GM21723 (cell line): ENCODE measurements around the gene CDCA8.

ENCODE experiments used
- ATAC-seq: cut with Tn5 transposase; IDR thresholded peaks from one replicate; pipeline ENCODE4 v1.9.1; 2021; ENCODE audit warnings: mild to moderate bottlenecking, moderate library complexity; ENCODE audit not compliant: unreplicated experiment

CDCA8 gene

DNA sequence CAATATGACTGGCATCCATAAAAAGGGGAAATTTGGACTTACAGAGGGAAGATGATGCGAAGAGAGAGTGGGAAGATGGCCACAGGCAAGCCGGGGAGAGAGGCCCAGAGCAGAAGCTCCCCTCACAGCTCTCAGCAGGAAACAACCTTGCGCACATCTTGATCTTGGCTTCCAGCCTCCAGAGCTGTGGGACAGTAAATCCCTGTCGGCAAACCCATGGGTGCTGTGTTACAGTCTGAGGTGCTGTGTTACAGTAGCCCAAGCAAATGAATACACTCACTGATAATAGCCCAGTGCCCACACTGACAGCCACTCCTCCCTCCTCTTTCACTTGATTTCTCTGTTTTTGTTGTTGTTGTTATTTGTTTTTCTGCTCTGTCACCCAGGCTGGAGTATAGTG lies 22.4 kb downstream of the CDCA8 start:
- no peak for ATAC-seq

DNA sequence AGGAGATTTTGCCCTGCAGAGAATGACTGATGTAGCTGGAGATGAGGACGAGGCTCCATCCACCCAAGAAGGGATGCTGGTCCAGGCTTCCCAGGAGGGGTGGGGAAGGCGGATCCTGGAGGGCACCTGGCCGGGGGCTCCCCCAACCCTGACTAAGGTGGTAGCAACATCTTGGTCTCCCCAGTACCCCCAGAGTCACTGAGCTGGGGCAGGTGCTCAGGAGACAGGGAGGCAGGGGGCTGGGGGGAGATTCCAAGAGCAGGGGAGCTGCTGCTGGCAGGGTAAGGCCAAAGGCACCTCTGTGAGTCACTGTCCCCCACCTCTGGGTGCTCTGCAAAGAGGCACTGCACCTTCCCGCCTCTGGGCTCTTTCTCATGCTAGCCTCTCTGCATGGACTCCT lies 24.0 kb downstream of the CDCA8 start:
- no peak for ATAC-seq

DNA sequence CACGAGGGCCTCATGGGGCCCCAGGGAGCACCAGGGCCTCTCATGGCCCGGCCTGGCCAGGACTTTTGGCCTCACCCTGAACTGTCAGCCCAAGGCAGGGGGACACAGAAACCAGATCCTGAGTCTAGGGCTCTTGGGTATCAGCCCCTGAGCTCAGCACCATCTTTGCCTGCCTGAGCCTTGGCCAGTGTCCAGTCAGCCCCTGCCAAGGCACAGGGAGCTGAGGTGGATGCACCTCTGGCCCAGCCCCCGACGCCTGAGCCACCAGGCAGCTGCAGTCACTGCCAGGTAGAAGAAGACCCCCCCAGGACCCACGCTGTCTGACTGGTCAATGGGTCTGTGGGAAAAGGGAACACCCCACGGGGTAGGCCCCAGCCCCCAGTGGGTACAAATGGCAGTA lies 25.3 kb downstream of the CDCA8 start:
- no peak for ATAC-seq

DNA sequence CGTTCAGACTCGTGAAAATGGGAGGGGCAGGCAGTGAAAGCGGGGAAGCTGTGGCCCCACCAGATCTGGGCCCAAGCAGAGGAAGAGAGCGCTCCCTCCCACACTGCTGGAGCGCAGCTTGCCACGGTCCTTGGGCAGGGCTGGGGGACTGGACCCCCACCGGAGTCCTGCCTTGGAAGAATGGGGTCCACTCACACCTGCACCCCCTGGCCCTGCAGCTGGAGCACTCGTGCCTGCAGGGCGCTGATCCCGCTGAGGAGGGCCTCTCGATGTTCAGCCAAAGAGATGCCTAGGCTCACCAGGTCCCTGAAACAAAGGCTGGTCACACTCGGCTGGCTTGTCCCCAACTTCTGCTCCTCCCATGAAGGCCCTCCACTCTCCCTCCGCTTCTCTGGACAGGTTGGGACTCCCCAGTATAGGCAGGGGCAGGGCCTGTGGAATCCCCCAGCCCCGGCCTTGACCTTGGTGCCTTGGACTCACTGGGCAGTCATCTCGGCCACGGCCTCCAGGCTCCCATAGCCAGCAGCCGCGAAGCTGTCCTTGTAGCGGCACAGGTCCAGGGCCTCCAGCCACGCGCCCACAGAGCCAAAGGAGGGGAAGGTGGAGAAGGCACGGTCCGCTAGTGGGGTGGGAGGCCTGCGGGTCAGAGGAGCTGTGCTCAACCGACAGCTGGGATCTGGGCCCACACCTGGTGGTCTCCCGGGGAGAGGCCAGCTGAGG lies 26.0 kb downstream of the CDCA8 start:
- no peak for ATAC-seq

DNA sequence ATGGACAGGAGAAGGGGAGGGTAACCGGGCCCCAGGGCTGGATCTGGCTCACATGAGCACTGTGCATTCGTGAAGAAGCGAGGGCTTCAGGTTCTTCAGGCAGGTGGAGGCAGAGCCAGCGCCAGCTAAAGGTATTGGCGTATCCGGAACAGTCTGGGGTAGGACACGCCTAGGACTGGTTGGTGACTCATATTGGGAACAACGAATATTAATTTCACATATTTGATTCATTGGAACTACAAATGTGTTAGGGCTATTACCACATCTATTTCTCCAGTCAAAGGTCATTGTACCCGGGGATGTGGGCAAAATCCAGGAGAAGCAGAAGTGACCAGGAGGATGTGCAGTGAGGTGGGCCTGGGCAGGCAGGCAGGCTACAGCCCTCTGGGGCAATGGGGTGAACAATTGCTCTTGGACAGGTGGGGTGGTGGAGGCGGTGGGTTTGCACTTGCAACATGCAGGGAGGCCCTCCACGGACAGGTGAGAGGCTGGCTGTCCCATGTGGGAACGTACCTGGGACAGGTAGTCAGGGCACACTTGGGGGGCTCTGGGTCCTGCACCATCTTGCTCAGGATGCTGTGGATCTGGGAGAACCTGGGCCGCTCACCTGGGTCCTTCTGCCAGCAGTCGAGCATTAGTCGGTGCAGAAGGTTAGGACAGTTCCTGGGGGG lies 26.7 kb downstream of the CDCA8 start:
- no peak for ATAC-seq

DNA sequence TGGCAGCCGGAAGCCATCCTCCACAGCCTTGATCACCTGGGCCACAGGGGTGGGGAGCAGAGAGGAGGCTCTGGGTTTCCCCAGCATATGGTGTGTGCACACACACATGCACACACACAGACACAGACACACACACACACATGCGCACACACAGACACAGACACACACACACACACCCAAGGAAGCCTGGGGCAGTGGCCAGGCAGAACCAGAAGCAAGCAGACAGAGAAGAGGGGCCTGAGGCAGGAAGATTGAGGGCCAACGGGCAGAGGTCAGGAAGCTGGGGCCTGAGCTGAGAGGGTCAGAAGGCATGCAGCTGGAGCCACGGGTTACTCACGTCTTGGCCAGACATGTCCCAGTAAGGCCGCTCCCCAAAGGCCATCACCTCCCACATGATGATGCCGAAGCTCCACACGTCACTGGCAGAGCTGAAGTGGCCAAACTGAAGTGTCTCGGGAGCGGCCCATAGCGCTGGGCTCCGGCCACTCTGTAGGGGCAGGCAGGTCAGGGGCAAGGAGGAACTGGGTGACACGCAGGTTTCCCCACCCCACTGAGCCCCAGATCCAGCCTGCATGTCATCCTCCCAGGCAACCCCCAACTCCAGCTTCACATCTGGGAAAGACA lies 27.4 kb downstream of the CDCA8 start:
- no peak for ATAC-seq

DNA sequence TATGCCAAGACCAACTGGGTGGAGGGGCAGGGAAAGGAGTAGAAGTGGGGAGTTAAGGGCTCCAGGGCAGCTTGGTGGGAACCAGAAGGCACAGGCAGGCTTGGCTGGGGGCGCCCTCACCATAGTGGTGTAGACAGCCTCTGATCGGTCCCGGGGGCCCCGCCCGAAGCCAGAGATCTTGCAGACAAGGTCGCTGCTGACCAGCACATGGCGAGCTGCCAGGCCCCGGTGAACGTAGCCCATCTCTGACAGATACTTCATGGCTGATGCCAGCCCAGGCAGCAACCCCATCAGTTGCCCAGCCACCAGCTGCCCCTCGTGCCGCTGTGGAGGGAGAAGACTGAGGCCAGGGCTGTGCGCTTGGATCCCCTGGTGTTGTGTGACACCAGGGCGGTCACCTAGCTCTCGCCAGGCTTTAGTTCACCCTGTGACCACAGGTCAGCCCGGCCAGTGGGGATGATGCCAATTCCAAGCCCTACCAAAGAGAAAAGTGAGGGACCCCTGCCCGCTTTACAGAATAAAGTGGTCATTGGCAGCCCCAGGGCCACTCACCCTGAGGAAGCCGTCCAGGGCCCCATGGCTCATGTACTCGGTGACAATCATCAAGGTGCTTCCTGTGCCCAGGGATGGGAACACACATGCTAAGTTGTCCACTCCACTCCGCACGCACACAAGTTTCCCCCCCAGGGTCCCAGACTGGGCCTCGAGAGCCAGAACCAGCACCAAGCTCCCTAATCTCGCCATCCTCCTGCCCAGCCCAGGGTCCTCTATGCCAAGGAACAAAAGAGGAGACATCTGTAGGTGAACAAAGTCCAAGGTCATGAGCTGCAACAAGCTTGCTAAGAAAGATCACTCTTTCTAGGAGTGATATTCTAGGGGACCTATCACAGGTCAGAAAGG lies 28.2 kb downstream of the CDCA8 start:
- no peak for ATAC-seq

DNA sequence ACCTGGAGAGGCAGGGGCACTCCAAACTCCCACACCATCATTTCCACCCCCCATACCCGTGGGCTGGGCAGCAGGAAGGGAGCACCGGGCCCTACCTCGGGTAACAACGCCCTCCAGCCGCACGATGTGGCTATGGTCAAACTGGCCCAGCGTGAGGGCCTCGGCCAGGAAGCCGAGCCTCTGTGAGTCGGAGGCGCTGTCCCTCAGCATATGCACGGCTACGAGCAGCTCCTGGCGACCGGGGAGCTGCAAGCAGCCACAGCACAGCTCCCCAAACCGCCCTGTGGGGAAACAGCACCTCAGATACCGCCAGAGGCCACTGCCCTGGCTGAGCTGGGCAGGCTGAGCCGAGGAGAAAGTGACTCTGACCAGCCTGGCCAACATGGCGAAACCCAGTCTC lies 29.2 kb downstream of the CDCA8 start:
- ATAC-seq, result no peak

DNA sequence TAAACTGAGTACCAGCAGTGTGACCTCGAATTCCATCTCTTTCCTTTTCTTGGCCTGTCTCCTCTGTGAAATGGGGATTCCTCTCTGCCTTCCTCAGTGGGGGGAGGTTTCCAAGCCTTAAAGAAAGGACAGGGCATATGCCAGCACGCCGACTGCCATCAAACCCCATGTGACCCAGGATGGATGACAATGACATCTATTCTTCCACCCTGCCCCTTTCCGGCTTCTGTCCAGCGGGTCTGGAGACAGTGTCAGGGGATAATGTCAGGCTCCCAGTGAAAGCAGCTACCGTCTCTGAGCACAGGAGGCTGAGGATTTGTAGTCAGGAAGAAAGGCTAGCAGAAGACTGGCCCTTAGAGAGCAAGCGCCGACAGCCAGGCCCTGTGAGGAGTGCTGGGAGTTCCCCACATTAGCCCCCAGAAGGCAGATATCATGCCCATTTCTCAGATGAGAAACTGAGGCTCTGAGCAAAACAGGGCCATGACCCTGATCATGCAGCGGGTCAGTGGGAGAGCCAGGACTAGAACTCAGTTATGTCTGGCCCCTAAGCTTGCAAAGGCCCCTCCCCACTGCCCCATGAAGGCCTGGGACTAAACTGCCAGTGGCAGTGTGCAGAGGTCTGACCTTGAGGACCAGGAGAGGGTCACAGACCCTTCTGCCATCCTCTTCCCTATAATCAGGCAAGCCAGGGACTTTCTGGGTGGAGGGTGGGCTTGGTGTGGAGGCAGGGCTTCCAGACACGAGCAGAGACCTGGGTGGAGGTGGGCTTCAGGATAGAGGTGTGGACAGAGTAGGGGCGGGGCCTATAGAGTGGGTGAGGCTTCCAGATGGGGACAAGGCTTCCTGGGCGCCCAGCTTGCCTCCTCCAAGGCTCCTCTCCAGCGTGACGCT lies 30.1 kb downstream of the CDCA8 start:
- no peak for ATAC-seq

DNA sequence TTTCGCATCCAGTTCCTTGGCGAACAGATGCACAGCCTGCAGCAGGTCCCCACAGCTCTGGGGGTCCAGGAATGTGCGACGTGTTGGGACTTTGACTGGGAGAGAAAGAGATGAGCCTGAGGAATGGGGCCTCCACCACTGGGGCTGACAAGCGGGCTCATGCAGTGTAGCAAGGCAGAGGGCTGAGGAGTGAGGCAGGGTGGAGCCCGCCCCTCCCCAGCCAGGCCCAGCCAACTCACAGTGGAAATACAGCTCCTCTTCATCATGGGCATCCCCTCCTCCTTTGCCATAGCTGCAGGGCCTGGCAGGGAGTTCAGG lies 30.7 kb downstream of the CDCA8 start:
- no peak for ATAC-seq

DNA sequence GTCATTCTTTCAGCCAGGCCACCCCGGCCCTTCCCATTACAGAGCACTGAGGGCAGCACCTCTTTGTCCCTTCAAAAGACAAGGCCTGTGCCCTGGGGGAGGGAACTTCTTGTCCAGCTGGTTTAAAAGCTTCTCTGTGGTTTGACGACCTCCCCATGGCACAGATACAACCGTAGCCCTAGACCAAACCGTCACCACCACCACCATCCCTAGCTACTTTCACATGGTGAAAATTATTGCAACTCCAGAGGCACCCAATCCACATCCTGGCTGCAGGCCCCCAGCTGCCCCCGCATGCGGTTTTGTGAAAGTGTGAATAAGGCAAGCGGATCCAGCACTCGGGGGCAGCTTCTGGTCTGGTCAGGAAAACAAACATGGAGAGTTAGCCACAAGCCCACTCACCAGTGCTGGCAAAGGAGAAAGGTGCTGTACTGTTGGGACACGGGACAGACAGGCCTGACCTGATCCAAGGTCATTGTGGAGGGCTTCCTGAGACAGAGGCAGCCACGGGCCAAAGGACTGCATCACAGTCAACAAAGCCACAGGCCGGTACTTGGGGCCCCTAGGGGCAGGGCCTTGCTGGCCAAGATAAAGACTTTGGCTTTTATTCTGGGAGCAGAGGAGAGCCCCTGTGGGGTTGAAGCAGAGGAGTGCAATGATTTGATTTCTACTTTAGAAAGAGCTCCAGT lies 31.2 kb downstream of the CDCA8 start:
- ATAC-seq, result no peak

DNA sequence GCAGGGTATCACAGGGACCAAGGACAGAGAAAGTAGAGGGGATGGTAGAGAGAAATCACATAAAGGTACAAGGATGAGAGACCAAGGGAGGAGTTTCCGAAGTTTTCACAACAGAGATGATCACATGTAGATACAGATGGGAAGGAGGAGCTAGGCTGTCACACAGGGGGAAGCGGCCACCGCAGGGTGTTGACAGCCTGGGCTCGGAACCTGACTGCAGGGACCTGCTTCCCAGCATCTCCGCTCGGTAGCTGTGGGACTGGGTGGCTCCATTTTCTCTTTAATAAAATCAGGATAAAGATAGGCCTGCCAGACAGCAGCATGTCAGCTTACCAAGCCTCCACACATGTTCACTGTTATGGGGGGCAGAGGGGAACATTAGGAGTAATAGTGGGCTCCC lies 32.3 kb downstream of the CDCA8 start:
- no peak for ATAC-seq

DNA sequence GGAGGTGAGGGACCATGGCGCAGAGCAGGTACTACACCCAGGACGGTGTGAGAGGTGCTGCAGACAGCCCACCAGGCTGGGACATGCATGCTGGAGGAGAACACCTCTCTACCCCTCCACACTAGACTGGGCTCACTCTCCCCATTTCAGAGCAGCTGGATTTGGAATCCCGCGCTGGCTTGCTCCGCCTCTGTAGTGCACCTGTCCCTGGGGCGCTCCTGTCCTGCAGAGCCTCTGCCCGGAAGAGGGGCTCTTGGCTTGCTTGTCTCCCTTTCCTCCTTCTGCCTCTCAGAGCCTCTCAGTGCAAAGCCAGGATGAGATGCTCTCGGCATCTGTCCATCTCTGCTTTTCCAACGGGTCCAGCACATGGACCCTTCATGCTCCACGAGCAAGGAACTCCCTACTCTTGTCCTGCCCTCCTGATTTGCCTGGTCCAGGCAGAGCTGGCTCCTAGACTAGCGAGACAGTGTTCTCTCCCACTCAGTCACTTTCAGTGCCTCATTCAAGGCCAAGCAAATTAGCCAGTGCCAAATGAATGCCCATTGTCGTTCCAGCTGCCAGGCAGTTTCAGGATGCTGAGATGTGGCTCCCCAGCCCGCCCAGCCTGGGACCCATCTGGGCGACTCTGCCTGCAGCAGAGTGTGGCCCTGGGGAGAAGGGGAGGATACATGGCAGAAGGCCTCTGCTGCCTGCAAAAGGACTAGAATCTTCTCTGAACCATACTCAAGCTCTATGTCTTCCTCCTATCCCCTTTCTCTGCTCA lies 33.7 kb downstream of the CDCA8 start:
- ATAC-seq, result no peak

DNA sequence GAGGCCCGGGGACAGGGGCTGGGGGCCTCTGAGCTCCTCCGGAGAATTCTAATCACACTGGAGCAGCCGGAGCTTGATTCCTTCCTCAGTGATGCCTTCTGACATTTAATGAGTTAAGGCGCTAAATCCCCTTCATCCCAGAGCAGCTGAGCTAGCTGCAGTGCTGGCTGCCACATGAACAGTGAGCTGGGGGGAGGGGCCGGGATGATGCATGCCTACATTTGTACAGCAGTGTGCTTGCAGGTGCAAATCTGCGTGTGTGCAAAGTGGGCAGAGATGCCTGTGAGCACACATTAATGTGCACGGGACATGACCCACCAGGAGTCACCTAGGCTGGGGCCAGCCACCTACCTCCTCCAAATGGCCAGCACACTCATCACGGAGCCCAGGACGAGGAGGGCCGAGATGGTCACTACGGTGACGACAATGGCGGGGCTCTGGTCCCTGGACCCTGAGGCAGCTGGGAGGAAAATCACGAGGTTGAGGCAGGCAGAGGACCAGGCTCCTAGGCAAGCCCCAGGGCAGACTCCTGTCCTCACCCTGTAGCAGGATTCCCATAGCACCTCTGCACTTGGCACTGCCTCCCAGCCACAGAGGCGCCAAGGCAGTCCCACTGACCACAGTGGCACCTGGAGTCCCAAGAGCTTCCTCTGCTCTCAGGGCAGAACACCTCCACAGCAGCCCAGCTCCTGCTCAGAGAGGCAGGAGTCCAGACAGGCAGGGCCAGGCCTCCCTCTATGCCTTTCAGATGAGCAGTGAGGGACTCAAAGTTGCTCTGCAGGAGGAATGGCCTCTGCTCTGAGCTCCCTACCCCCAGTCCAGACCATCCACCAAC lies 34.7 kb downstream of the CDCA8 start:
- ATAC-seq, result no peak

DNA sequence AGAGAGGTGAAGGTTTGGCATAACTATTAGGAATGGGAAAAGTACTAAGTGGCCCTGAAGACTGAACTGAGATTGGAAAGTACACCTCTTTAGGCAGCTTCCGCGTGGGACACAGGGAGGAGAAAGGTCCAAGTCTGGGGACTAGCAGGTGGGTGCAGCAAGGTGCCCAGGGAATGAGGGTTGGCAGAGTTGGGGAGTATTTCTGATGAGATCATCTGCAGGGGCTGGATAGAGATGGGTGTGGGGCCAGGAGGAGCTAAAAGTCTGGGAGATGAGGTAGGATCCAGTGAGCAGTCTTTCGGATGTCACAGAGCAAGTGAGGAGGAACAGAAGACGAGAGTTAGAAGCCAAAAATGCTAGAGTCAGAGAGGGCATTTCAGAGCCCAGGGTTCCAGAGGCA lies 36.1 kb downstream of the CDCA8 start:
- ATAC-seq, result no peak

DNA sequence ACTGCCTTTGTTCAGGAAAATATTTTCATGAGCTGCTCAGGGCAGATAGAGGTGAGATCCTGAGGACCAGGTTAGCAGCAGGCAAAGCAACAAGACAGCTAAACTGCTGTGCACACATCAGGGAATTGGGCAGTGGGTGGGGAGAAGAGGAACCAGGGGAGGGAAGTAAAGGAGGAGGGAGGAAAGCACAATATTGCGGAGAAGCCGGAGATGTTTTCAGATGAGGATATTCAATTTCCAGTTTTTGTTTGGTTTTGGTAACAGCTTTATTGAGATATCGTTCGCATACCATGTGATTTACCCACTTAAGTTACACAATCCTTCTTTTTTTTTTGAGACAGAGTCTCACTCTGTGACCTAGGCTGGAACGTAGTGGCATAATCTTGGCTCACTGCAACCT lies 38.1 kb downstream of the CDCA8 start:
- ATAC-seq, result no peak

DNA sequence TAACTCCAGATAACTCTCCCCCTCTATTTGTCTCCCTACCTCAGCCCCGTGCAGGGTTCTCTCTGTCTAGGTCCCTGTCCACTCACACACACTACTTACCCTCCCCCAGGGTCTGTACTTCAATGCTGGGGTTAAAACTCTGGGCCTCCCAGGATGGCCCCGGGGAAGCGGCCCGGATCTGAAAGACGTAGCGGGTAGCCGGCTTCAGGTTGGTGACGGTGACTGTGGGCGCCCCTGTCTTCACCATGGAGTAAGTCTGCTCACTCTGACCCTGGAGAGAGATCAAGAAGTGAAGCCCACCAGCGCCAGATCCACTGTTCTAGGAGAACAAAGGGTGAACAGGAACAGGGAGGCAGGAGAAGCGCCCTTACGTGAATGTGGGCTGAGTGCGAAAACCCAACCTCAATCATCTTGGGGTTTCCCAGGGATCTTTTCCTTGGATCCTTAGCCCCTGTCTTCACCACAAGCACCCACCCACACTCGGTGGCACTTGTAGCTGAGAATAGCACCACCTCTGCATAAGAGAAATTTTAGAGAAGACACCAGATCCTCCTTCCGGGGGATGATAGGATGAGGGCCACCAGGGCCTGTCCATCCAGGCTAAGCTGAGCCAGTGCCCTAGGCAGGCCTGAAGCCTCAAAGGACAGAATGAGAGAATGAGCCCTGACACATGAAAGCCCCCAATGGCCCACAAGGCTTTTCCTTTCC lies 39.1 kb downstream of the CDCA8 start:
- ATAC-seq, result no peak
